Ectodermal cell (in vitro differentiated cells): ENCODE data around the gene CUX1.
"Not testable (repeated sequence)": the region's sequence is repeated elsewhere in the genome, so short reads cannot be mapped to it uniquely, and the experiment has no call there.

Experiments
- H3K27ac ChIP-seq: 2 replicates; pipeline ENCODE4 v1.7.0; 2013; ENCODE audit warnings: mild to moderate bottlenecking, low read depth, low read length; ENCODE audit not compliant: insufficient read depth, poor library complexity, severe bottlenecking
- H3K27me3 ChIP-seq: 2 replicates; pipeline ENCODE4 v1.7.0; 2013; ENCODE audit warnings: mild to moderate bottlenecking, low read length; ENCODE audit not compliant: insufficient read depth, control insufficient read depth, poor library complexity, severe bottlenecking
- H3K36me3 ChIP-seq: one replicate; pipeline ENCODE4 v1.7.0; 2013; ENCODE audit warnings: low read length; ENCODE audit not compliant: control insufficient read depth, insufficient read depth
- H3K4me1 ChIP-seq: one replicate; pipeline ENCODE4 v1.7.0; 2013; ENCODE audit warnings: low read length; ENCODE audit not compliant: control insufficient read depth, insufficient read depth
- H3K4me3 ChIP-seq: 2 replicates; pipeline ENCODE4 v1.7.0; 2013; ENCODE audit warnings: low read depth, low read length, control low read depth; ENCODE audit not compliant: insufficient read depth
- H3K9me3 ChIP-seq: 2 replicates; pipeline ENCODE4 v1.7.0; 2013; ENCODE audit warnings: mild to moderate bottlenecking, low read length, moderate library complexity; ENCODE audit not compliant: control insufficient read depth
- WGBS, 2 experiments: methylation state at CpG; one replicate each; pipeline ENCODE4 v1.1.7; 2013; ENCODE audit warnings: missing lambda C conversion rate in 2 of 2; 5-methylcytosine and 5-hydroxymethylcytosine counted together

Gene CUX1

DNA sequence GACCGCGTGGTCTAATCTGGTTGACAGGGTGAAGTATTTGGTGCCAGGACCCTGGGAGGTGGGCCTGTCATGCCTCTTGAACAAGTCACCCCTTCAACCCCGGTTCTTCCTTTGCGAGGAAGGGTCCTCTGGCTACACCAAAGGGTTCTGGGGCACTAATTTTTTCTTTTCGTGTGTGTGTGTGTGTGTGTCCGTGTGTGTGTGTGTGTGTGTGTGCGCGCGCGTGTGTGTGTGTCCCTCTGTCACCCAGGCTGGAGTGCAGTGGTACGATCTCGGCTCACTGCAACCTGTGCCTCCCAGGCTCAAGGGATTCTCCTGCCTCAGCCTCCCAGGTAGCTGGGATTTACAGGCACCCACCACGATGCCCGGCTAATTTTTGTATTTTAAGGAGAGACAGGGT is 483.9 kb downstream of the CUX1 start:
- WGBS, 2 experiments = 88 to 98% methylated on average over 13 to 14 of the region's 14 CpGs
- not testable (repeated sequence) for H3K4me1 ChIP-seq, H3K27me3 ChIP-seq, H3K4me3 ChIP-seq, H3K27ac ChIP-seq, H3K9me3 ChIP-seq, H3K36me3 ChIP-seq

DNA sequence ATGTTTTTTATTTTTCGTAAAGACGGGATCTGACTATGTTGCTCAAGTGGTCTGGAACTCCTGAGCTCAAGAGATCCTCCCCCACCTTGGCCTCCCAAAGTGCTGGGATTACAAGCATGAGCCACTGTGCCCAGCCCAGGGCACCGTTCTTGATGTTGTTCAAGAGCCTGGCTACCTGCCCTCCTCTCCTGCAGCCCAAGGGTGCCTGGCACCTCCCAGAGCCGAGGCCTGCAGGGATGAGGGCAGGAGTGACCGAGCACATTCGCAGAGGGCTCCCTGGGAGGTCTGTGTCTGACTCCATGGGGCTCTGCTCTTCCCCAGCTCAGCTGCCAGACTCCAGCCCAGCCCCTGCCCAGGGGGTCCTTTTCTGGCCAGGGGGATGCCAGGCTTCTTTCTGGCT is 484.6 kb downstream of the CUX1 start:
- no peak overlapping the region for H3K4me3 ChIP-seq
- 91% methylated on average over 6 of the region's 6 CpGs for WGBS, 2 experiments

GRCh38 chr7:102303669-102304422 is 486.4 kb downstream of the CUX1 start:
- H3K27ac ChIP-seq = no peak overlapping the region
- peaks cover 12% of the 10 kb centered on the region for H3K4me1 ChIP-seq
- WGBS, 2 experiments = 87% methylated on average over 13 of the region's 13 CpGs
- no peaks in the 10 kb centered on the region for H3K36me3 ChIP-seq
- no peak overlapping the region for H3K4me3 ChIP-seq
- no peaks in the 10 kb centered on the region for H3K9me3 ChIP-seq
- H3K27me3 ChIP-seq = no peaks in the 10 kb centered on the region

More for the DNA sequence above, 484.6 kb downstream of the CUX1 start:
- Histone ChIP-seq H3K27ac (no peak overlapping the region), H3K9me3 (no peaks in the 10 kb centered on the region), H3K27me3 (no peaks in the 10 kb centered on the region), H3K4me1 (peaks cover 6% of the 10 kb centered on the region), H3K36me3 (no peaks in the 10 kb centered on the region)

DNA sequence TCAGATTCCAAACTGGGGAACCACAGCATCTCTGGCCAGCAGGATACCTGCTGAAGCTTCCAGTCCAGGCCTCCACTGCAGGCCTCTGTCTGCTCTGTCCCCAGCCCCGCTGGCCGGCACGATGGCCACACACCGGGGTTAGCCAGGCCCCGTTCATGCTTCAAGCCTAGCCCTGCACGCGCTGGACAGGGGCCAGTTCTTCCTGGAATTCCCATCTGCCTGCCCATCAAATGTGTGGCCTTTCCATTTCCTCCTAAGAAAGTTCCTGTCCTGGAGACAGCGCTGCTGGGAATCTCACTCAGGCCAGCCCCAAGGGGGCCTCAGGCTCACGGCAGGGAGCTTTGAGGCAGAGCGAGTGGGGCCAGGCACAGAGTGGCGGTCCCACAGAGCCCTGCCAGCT is 487.2 kb downstream of the CUX1 start:
- no peaks in the 10 kb centered on the region for H3K27me3 ChIP-seq
- H3K27ac ChIP-seq = no peak overlapping the region
- peaks cover 12% of the 10 kb centered on the region for H3K4me1 ChIP-seq
- no peaks in the 10 kb centered on the region for H3K36me3 ChIP-seq
- no peaks in the 10 kb centered on the region for H3K9me3 ChIP-seq
- no peak overlapping the region for H3K4me3 ChIP-seq
- 82 to 87% methylated on average over 11 of the region's 11 CpGs for WGBS, 2 experiments

DNA sequence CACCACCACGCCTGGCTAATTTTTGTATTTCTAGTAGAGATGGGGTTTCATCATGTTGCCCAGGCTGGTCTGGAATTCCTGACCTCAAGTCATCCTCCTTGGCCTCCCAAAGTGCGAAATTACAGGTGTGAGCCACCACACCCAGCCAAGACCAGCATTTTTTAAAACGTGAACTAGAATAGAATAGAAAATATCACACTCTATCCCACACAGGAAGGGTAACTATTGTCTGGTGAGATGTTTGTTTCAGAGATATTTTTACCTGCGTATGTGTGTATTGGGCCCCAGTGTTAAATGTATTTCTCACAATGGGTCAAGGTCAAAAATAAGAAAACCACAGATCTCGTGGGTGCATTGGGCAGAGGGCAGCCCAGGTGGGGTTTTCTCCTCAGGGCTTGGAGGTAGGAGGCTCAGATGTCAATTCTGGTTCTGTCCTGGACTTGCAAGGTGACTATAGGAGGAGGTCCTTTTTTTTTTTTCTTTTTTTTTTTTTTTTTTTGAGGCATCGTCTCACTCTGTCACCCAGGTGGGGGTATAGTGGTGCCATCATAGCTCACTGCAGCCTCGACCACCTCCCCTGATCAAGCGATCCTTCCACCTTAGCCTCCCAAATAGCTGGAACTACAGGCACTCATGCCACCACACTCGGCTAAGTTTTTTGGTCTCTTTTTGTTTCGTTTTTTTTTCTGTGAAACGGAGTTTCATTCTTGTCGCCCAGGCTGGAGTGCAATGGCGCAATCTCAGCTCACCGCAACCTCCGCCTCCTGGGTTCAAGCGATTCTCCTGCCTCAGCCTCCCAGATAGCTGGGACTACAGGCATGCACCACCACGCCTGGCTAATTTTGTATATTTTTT is 488.2 kb downstream of the CUX1 start:
- Histone ChIP-seq H3K27ac (no peak overlapping the region), H3K4me3 (no peak overlapping the region), H3K9me3 (no peaks in the 10 kb centered on the region), H3K27me3 (no peaks in the 10 kb centered on the region), H3K36me3 (no peaks in the 10 kb centered on the region), H3K4me1 (peaks cover 12% of the 10 kb centered on the region)
- WGBS, 2 experiments = 94% methylated on average over 16 to 17 of the region's 17 CpGs

DNA sequence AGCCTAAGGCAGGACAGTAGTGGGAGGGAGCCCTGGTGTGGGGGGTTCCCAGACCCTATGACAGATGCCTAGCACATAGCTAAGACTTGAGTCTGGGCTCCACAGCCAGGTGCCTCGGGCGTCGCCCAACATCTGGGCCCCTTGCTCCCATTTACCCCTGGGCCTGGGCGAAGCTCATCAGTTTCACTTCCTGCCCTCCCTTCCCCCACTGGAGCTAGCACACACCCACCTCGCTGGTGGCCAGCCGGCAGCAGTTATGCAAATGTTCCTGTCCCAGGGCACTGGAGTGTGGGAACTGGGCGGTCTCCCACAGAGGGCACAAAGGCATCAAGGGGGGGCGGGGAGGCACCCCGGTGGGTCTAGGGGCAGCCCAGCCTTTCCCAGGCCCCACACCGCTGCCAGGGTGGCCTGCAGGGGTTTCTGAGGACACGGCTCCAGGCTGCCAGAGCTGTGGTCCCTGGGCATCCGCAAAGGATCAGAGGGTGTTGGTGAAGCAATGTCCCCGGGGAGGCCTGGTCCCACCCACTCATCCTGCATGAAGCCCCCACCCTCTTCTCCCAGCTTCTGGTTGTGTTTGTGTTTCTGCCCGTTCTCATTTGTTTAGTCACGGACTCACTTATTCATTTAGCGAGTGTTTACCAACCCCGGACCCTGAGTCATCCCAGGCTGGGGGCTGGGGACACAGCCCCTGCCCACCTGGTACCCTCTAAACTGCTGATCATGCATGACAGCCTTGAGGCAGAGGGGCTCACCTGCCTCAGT is 489.7 kb downstream of the CUX1 start:
- Histone ChIP-seq H3K9me3 (no peaks in the 10 kb centered on the region), H3K4me1 (peaks cover 12% of the 10 kb centered on the region), H3K4me3 (no peak overlapping the region), H3K27me3 (no peaks in the 10 kb centered on the region), H3K36me3 (no peaks in the 10 kb centered on the region), H3K27ac (no peak overlapping the region)
- 32 to 37% methylated on average over 17 of the region's 17 CpGs for WGBS, 2 experiments

DNA sequence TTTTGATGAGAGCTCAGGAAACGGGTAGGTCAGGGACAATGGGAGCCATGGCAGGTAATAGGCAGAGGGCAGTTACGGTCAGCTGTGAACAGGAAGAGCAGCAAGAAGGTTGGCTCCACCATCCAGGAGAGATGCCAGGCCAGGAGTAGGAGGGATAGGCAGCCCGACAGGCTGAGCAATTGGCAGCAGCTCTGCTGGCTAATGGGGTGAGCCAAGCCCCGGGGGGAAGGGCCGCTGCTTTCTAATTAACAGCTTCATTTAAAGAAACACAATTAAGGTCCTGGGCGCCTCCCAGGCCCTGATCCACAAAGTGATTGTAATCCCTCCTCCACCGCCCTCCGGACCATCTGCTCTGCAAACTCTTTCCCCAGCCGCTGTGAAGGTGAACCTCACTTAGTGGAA is 493.0 kb downstream of the CUX1 start:
- Histone ChIP-seq H3K27me3 (no peaks in the 10 kb centered on the region), H3K4me1 (peaks cover 12% of the 10 kb centered on the region), H3K4me3 (no peak overlapping the region), H3K9me3 (no peaks in the 10 kb centered on the region), H3K36me3 (no peaks in the 10 kb centered on the region), H3K27ac (no peak overlapping the region)
- 81 to 87% methylated on average over 9 of the region's 9 CpGs for WGBS, 2 experiments

- no peak overlapping the region for H3K4me3 ChIP-seq
- WGBS, 2 experiments = 89 to 90% methylated on average over 2 of the region's 2 CpGs
- no peaks in the 10 kb centered on the region for H3K36me3 ChIP-seq
- peaks cover 3% of the 10 kb centered on the region for H3K4me1 ChIP-seq
- no peaks in the 10 kb centered on the region for H3K9me3 ChIP-seq
- H3K27me3 ChIP-seq = no peaks in the 10 kb centered on the region
- no peak overlapping the region for H3K27ac ChIP-seq
These were observed 494.9 kb downstream of the CUX1 start for GRCh38 chr7:102312317-102312716.

GRCh38 chr7:102313997-102314780 is 496.8 kb downstream of the CUX1 start:
- H3K4me1 ChIP-seq = no peaks in the 10 kb centered on the region

More at GRCh38 chr7:102313997-102314780, 496.8 kb downstream of the CUX1 start:
- no peak overlapping the region for H3K4me3 ChIP-seq
- 92 to 93% methylated on average over 22 of the region's 22 CpGs for WGBS, 2 experiments
- H3K27me3 ChIP-seq = no peaks in the 10 kb centered on the region
- no peaks in the 10 kb centered on the region for H3K36me3 ChIP-seq
- no peaks in the 10 kb centered on the region for H3K9me3 ChIP-seq
- no peak overlapping the region for H3K27ac ChIP-seq
